Breast epithelium (tissue), 4 donors: Measurements from ENCODE around the gene NCOA5. TPM values are rescaled to one million over a fixed set of nuclear protein-coding genes. Genes with fewer than 3 reads are reported as not detected.

Source experiments
- DNase-seq, 2 donors: peaks; one replicate each; pipeline ENCODE4 v3.0.0-alpha.2; 2019; ENCODE audit warnings: low spot score in 2 of 2
- H3K27ac ChIP-seq, 2 donors: fragments of 200-600 bp; sonication (generic) in 1 of 2; one replicate each; pipeline ENCODE4 v1.5.1; 2016 to 2019; ENCODE audit warnings: mild to moderate bottlenecking in 1 of 2
- H3K27me3 ChIP-seq, 2 donors: fragments of 200-600 bp; sonication (generic) in 1 of 2; one replicate each; pipeline versions ENCODE4 v1.5.1 to v1.6.0; 2017 to 2019; ENCODE audit warnings: control low read depth in 1 of 2, mild to moderate bottlenecking in 1 of 2
- H3K36me3 ChIP-seq: fragments of 200-600 bp; one replicate; pipeline ENCODE4 v1.5.1; 2019
- H3K4me1 ChIP-seq, 2 donors: fragments of 200-600 bp; sonication (generic); one replicate each; pipeline ENCODE4 v1.5.1; 2016 to 2019; ENCODE audit warnings: control low read depth in 1 of 2
- H3K4me3 ChIP-seq, 3 donors: fragments of 200-600 bp; sonication (generic); 1 replicate in 2 of 3; 2 replicates in 1 of 3; pipeline ENCODE4 v1.5.1; 2016 to 2019; ENCODE audit warnings: mild to moderate bottlenecking in 3 of 3, moderate library complexity in 2 of 3
- H3K9me3 ChIP-seq, 2 donors: fragments of 200-600 bp; sonication (generic) in 1 of 2; one replicate each; pipeline ENCODE4 v1.5.1; 2016 to 2019; ENCODE audit warnings: control low read depth in 1 of 2
- CTCF ChIP-seq, 3 donors: fragments of 450-650 bp; IDR thresholded peaks; one replicate each; pipeline ENCODE4 v1.5.1; 2016 to 2017; ENCODE audit warnings: antibody characterized with exemption in 3 of 3, mild to moderate bottlenecking in 3 of 3, moderate library complexity in 3 of 3
- POLR2A ChIP-seq: fragments of 450-650 bp; IDR thresholded peaks from one replicate; pipeline ENCODE4 v1.6.1; 2016; ENCODE audit warnings: antibody characterized with exemption, mild to moderate bottlenecking, moderate library complexity
- POLR2AphosphoS5 ChIP-seq, 3 donors: sonication (generic); formaldehyde crosslinking; IDR thresholded peaks; one replicate each; pipeline ENCODE4 v1.6.1; 2017; ENCODE audit warnings: antibody characterized with exemption in 3 of 3
- intact Hi-C: fragments of 100-400 bp; cut with DNase I; formaldehyde crosslinking; loops from one replicate; pipeline ENCODE4 v1.15.1; 2023; ENCODE audit warnings: low total_unique reads
- total RNA-seq, 3 donors: library from RNA; depleted of rRNA; stranded (reverse); fragments of >200 nt; gene quantifications; one replicate each; pipeline ENCODE4 v1.1.0, GENCODE V29; 2016

Gene NCOA5
- total RNA-seq, 3 donors from 2014 or later: 30.1 to 59.7 (median 36.1) TPM

- no peaks in the 10 kb centered on the region for H3K36me3 ChIP-seq
- H3K9me3 ChIP-seq: no peaks in the 10 kb centered on the region
- H3K4me1 ChIP-seq: no peaks in the 10 kb centered on the region
- no peak overlapping the region for H3K4me3 ChIP-seq
- intact Hi-C loops: no loop called here
- no peak for TF ChIP-seq CTCF (IDR thresholded peaks at IDR 0.05)
- no peak for TF ChIP-seq POLR2AphosphoS5 (IDR thresholded peaks at IDR 0.05)
- TF ChIP-seq POLR2A: no peak
- no peaks in the 10 kb centered on the region for H3K27me3 ChIP-seq
- DNase-seq: no peak
- H3K27ac ChIP-seq: no peak overlapping the region
These were observed 24.7 kb upstream of the NCOA5 start for GRCh38 chr20:46114449-46114848.

- H3K36me3 ChIP-seq: no peaks in the 10 kb centered on the region
- peak in 1 of 2 donors; percentile 41 for DNase-seq
- no peaks in the 10 kb centered on the region for H3K9me3 ChIP-seq
- H3K4me3 ChIP-seq: no peak overlapping the region
- no peaks in the 10 kb centered on the region for H3K27me3 ChIP-seq
- no peak for TF ChIP-seq POLR2A
- no peak for TF ChIP-seq POLR2AphosphoS5 (IDR thresholded peaks at IDR 0.05)
- no peak for TF ChIP-seq CTCF (IDR thresholded peaks at IDR 0.05)
- H3K27ac ChIP-seq: no peak overlapping the region
- no peaks in the 10 kb centered on the region for H3K4me1 ChIP-seq
- intact Hi-C loops: no loop called here
These were observed 23.3 kb upstream of the NCOA5 start for GRCh38 chr20:46113113-46113470.

GRCh38 chr20:46112430-46113112, 22.8 kb upstream of the NCOA5 start:
- no peaks in the 10 kb centered on the region for H3K36me3 ChIP-seq
- TF ChIP-seq CTCF (IDR thresholded peaks at IDR 0.05) (no peak), POLR2AphosphoS5 (IDR thresholded peaks at IDR 0.05) (no peak), POLR2A (no peak)
- H3K27me3 ChIP-seq: no peaks in the 10 kb centered on the region
- intact Hi-C loops: no loop called here
- H3K4me1 ChIP-seq: no peaks in the 10 kb centered on the region
- DNase-seq: no peak
- H3K27ac ChIP-seq: no peak overlapping the region
- H3K9me3 ChIP-seq: no peaks in the 10 kb centered on the region
- H3K4me3 ChIP-seq: no peak overlapping the region

GRCh38 chr20:46111836-46112212, 22.1 kb upstream of the NCOA5 start:
- H3K27ac ChIP-seq: no peak overlapping the region
- DNase-seq: no peak
- no peak overlapping the region for H3K4me3 ChIP-seq
- TF ChIP-seq CTCF (IDR thresholded peaks at IDR 0.05): no peak
- no peak for TF ChIP-seq POLR2AphosphoS5 (IDR thresholded peaks at IDR 0.05)
- no peak for TF ChIP-seq POLR2A
- no peaks in the 10 kb centered on the region for H3K9me3 ChIP-seq
- H3K4me1 ChIP-seq: no peaks in the 10 kb centered on the region
- H3K27me3 ChIP-seq: no peaks in the 10 kb centered on the region
- H3K36me3 ChIP-seq: no peaks in the 10 kb centered on the region
- intact Hi-C loops: no loop called here

GRCh38 chr20:46111028-46111835, 21.5 kb upstream of the NCOA5 start:
- H3K9me3 ChIP-seq: no peaks in the 10 kb centered on the region
- no peaks in the 10 kb centered on the region for H3K36me3 ChIP-seq
- H3K27me3 ChIP-seq: no peaks in the 10 kb centered on the region
- intact Hi-C loops: no loop called here
- H3K4me3 ChIP-seq: no peak overlapping the region
- no peak for DNase-seq
- no peak overlapping the region for H3K27ac ChIP-seq
- H3K4me1 ChIP-seq: no peaks in the 10 kb centered on the region
- TF ChIP-seq POLR2A: no peak
- no peak for TF ChIP-seq CTCF (IDR thresholded peaks at IDR 0.05)
- no peak for TF ChIP-seq POLR2AphosphoS5 (IDR thresholded peaks at IDR 0.05)
